Endodermal cell (in vitro differentiated cells): Measurements from ENCODE around the gene PODNL1. TPM values are rescaled to one million over a fixed set of nuclear protein-coding genes. Genes with fewer than 3 reads are reported as not detected.

ENCODE experiments used
- DNase-seq: peaks from one replicate; pipeline ENCODE4 v3.0.0-alpha.2; 2017
- H3K27ac ChIP-seq: 2 replicates; pipeline ENCODE4 v1.5.1; 2013; ENCODE audit warnings: mild to moderate bottlenecking, low read depth, low read length, moderate library complexity
- H3K27me3 ChIP-seq: 2 replicates; pipeline ENCODE4 v1.6.1; 2013; ENCODE audit warnings: mild to moderate bottlenecking, low read length, moderate library complexity; ENCODE audit not compliant: insufficient read depth, control insufficient read depth, poor library complexity, severe bottlenecking
- H3K36me3 ChIP-seq: 2 replicates; pipeline ENCODE4 v1.7.0; 2013; ENCODE audit warnings: mild to moderate bottlenecking, low read length, moderate library complexity; ENCODE audit not compliant: control insufficient read depth, insufficient read depth
- H3K4me1 ChIP-seq: one replicate; pipeline ENCODE4 v1.7.0; 2013; ENCODE audit warnings: low read length; ENCODE audit not compliant: control insufficient read depth, insufficient read depth
- H3K4me3 ChIP-seq: 2 replicates; pipeline ENCODE4 v1.5.1; 2013; ENCODE audit warnings: mild to moderate bottlenecking, low read length, moderate library complexity
- H3K9ac ChIP-seq: 2 replicates; pipeline ENCODE4 v1.6.1; 2013; ENCODE audit warnings: mild to moderate bottlenecking, low read length, moderate library complexity; ENCODE audit not compliant: poor library complexity, severe bottlenecking; ENCODE audit errors: extremely low read depth
- H3K9me3 ChIP-seq: 2 replicates; pipeline ENCODE4 v1.6.1; 2013; ENCODE audit warnings: mild to moderate bottlenecking, low read length, moderate library complexity; ENCODE audit not compliant: control insufficient read depth
- H3K27ac Mint-ChIP-seq: 2 replicates; pipeline ENCODE4 v1.8.0; 2020; ENCODE audit warnings: mixed read lengths
- H3K27me3 Mint-ChIP-seq: 2 replicates; pipeline ENCODE4 v1.8.0; 2021; ENCODE audit warnings: mild to moderate bottlenecking, mixed read lengths; ENCODE audit not compliant: insufficient read depth
- H3K36me3 Mint-ChIP-seq: 2 replicates; pipeline ENCODE4 v1.8.0; 2020; ENCODE audit warnings: low read depth, mixed read lengths
- H3K4me1 Mint-ChIP-seq: 2 replicates; pipeline ENCODE4 v1.8.0; 2020; ENCODE audit warnings: mixed read lengths
- H3K4me3 Mint-ChIP-seq: 2 replicates; pipeline ENCODE4 v1.8.0; 2020; ENCODE audit warnings: mild to moderate bottlenecking, moderate library complexity, mixed read lengths
- H3K9me3 Mint-ChIP-seq: 2 replicates; pipeline ENCODE4 v1.8.0; 2020; ENCODE audit warnings: mild to moderate bottlenecking, mixed read lengths
- CTCF ChIP-seq: fragments of 200-600 bp; sonication (generic); conservative IDR thresholded peaks from 2 replicates; pipeline ENCODE4 v1.5.0; 2021; ENCODE audit warnings: antibody characterized with exemption, mild to moderate bottlenecking
- WGBS, 2 experiments: methylation state at CpG; one replicate each; pipeline versions ENCODE4 v1.1.5 to v1.1.7; 2013; ENCODE audit warnings: missing lambda C conversion rate in 2 of 2, mixed read lengths in 1 of 2; ENCODE audit not compliant: insufficient coverage in 1 of 2, insufficient read length in 1 of 2; 5-methylcytosine and 5-hydroxymethylcytosine counted together
- total RNA-seq, 2 donors: library from RNA; stranded (reverse); fragmentation: NEBNext Ultra II Directional in 1 of 2; extraction: Animal tissue kit (Norgen Biotek cat#: 25700) in 1 of 2; gene quantifications; 2 replicates in 1 of 2; 3 replicates in 1 of 2; pipeline ENCODE4 v1.2.1, GENCODE V29; 2021

The PODNL1 gene
- total RNA-seq, 2 donors from 2014 or later: 0.29 TPM; not detected in 1

- 91% methylated on average over 6 to 12 of the region's 12 CpGs for WGBS, 2 experiments
- DNase-seq: no peak
- no peak for TF ChIP-seq CTCF
- peaks cover 4% of the 10 kb centered on the region for H3K27me3 Mint-ChIP-seq
- H3K9ac ChIP-seq: no peak overlapping the region
- no peak overlapping the region for H3K27ac Mint-ChIP-seq
- H3K4me1 Mint-ChIP-seq: peaks cover 12% of the 10 kb centered on the region
- H3K27ac ChIP-seq: no peak overlapping the region
- H3K27me3 ChIP-seq: no peaks in the 10 kb centered on the region
- H3K4me3 ChIP-seq: no peak overlapping the region
- peaks cover 11% of the 10 kb centered on the region for H3K4me1 ChIP-seq
- no peak overlapping the region for H3K4me3 Mint-ChIP-seq
- H3K9me3 ChIP-seq: no peaks in the 10 kb centered on the region
- H3K36me3 Mint-ChIP-seq: no peaks in the 10 kb centered on the region
- H3K36me3 ChIP-seq: no peaks in the 10 kb centered on the region
- H3K9me3 Mint-ChIP-seq: no peaks in the 10 kb centered on the region
Measured at GRCh38 chr19:13882836-13883235, 55.4 kb downstream of the PODNL1 start.

GRCh38 chr19:13882419-13882795 lies 55.8 kb downstream of the PODNL1 start:
- whole genome bisulfite sequencing, 2 experiments: 91 to 93% methylated on average over 2 to 5 of the region's 5 CpGs
- no peak for TF ChIP-seq CTCF

GRCh38 chr19:13881692-13882418 lies 56.4 kb downstream of the PODNL1 start:
- Mint-ChIP-seq H3K4me1 (peaks cover 12% of the 10 kb centered on the region), H3K9me3 (no peaks in the 10 kb centered on the region), H3K36me3 (no peaks in the 10 kb centered on the region), H3K27ac (peak overlapping the region; percentile 91), H3K4me3 (no peak overlapping the region), H3K27me3 (peaks cover 5% of the 10 kb centered on the region)
- peak overlapping the region; percentile 67 for H3K27ac ChIP-seq
- no peak overlapping the region for H3K9ac ChIP-seq
- no peak for TF ChIP-seq CTCF
- 74 to 85% methylated on average over 12 to 17 of the region's 17 CpGs for WGBS, 2 experiments
- no peak for DNase-seq
- H3K36me3 ChIP-seq: no peaks in the 10 kb centered on the region
- peaks cover under 1% of the 10 kb centered on the region for H3K27me3 ChIP-seq
- no peaks in the 10 kb centered on the region for H3K9me3 ChIP-seq
- peaks cover 11% of the 10 kb centered on the region for H3K4me1 ChIP-seq
- H3K4me3 ChIP-seq: no peak overlapping the region

More at GRCh38 chr19:13882419-13882795, 55.8 kb downstream of the PODNL1 start:
- Histone ChIP-seq H3K4me3 (no peak overlapping the region), H3K9ac (no peak overlapping the region), H3K4me1 (peaks cover 11% of the 10 kb centered on the region), H3K36me3 (no peaks in the 10 kb centered on the region), H3K27me3 (no peaks in the 10 kb centered on the region), H3K9me3 (no peaks in the 10 kb centered on the region), H3K27ac (no peak overlapping the region)
- Mint-ChIP-seq H3K27me3 (peaks cover 5% of the 10 kb centered on the region), H3K27ac (no peak overlapping the region), H3K4me1 (peaks cover 12% of the 10 kb centered on the region), H3K9me3 (no peaks in the 10 kb centered on the region), H3K4me3 (no peak overlapping the region), H3K36me3 (no peaks in the 10 kb centered on the region)
- DNase-seq: no peak
